ENCODE measurements around the gene PFN1.

PFN1 gene

DNA sequence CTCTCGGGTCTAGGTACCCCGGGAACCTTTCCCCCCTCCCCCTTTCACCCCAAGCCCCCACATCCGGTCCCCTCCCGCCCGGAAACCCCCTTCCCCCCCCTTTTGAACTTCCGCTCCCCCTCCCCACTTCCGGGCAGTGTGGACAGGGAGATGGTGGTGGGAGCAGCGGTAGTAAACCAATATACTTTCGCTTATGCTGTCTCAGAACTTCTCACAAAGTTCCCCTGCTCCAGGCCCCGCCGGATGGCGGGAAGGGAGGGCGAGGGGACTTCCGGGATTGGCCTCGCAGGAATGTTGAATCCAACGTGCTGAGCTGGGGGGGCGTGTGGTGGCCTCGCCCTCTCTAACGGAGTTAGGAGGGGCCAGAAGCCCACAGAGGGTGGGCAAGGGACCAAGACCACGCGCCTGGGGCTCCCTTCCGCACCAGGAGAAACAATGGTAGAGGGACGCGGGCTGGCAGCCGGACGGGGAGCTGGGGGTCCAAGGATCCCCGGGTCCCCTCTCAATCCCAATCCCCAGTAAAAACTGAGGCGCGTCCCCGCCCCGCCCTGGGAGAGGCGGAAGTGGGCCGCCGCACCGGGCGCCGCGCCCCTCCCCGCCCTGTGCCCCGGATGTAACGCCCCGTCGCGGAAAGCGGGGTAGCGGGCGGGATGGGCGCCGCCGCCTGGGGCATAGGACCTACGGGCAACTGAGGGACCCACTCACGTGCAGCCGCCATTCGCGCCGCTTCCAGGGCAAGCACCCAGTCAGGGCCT is 742 bp downstream of the PFN1 start:
- no peak for DNase-seq (ENCODE audit: low read depth)
- H3K4me3 ChIP-seq (ENCODE audit: low read depth, low read length), result peak overlapping the region; percentile 97

- peak overlapping the region; percentile 97 for H3K4me3 ChIP-seq (ENCODE audit: low read depth, low read length)
- DNase-seq (ENCODE audit: low read depth), result no peak
Measured at GRCh38 chr17:4947010-4947410, 1.3 kb downstream of the PFN1 start.

DNA sequence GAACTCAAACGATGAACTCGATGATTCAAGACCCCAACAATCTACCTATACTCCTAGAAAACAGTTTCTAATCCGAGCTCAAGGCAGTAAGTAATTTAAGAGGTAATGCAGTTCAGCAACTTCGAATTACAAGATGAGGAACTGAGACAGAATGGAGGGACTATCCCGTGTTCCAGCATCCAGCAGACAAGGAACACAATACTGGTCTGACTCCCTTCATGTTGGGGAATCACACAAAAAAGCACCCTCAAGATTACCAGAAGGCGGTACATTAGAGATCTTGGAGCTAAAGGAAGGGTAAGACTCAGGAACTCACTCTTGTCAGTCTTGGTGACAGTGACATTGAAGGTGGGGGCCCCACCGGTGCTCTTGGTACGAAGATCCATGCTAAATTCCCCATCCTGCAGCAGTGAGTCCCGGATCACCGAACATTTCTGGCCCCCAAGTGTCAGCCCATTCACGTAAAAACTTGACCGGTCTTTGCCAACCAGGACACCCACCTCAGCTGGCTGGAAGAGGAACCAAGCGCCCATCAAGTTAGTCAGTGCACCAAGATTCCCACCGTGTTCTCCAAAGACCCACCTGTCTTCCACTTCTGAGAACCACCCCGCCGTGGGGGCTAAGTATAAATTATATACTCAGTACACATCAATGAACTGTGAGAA is 1.9 kb downstream of the PFN1 start:
- H3K4me3 ChIP-seq (ENCODE audit: low read depth, low read length), result peak overlapping the region; percentile 97
- no peak for DNase-seq (ENCODE audit: low read depth)

DNA sequence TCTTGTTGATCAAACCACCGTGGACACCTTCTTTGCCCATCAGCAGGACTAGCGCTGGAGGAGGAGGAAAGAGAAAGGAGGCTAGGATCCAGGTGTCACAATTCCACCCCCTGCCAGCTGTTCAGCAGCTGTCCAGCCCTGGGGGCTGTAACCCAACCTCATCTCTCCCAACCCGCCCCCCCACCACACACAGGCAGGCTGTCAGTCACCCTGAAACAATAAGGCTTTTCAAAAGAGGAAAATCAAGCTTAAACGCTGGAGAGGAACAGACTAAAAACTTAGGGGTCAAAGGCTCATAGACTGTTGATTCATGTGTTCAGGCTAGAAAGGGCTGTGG is 2.4 kb downstream of the PFN1 start:
- peak overlapping the region; percentile 97 for H3K4me3 ChIP-seq (ENCODE audit: low read depth, low read length)
- no peak for DNase-seq (ENCODE audit: low read depth)

- DNase-seq (ENCODE audit: low read depth), result peak; percentile 66
- H3K4me3 ChIP-seq (ENCODE audit: low read depth, low read length), result peak overlapping the region; percentile 97
Measured at GRCh38 chr17:4945176-4945943, 3.0 kb downstream of the PFN1 start.

GRCh38 chr17:4944554-4945175 is 3.7 kb downstream of the PFN1 start:
- DNase-seq (ENCODE audit: low read depth), result no peak
- H3K4me3 ChIP-seq (ENCODE audit: low read depth, low read length), result no peak overlapping the region

DNA sequence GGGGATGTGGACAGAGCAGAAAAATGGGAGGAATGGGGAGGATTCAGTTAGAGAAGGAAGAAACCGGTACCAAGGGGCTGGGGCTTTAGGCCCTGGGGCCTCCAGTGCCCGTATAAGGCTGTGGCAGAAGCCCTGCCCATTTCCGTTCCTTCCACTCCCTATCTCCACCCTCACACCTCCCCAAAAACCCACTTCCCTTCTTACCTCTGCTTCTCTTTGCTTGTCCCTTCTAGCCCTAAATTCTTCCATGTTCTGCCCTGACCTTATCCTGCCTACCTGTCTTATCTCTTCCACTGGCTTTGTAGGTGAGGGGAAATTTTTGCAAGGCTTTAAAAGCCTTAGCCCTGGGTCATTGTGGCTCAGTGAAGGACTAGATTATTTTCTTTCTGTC is 4.2 kb downstream of the PFN1 start:
- no peak for DNase-seq (ENCODE audit: low read depth)
- H3K4me3 ChIP-seq (ENCODE audit: low read depth, low read length), result no peak overlapping the region

- no peak overlapping the region for H3K4me3 ChIP-seq (ENCODE audit: low read depth, low read length)
Measured at GRCh38 chr17:4942760-4943508, 5.4 kb downstream of the PFN1 start.

GRCh38 chr17:4941319-4941610 is 7.1 kb downstream of the PFN1 start:
- peak overlapping the region; percentile 91 for H3K4me3 ChIP-seq (ENCODE audit: low read depth, low read length)
- no peak for DNase-seq (ENCODE audit: low read depth)

More at GRCh38 chr17:4942760-4943508, 5.4 kb downstream of the PFN1 start:
- DNase-seq (ENCODE audit: low read depth), result no peak

GRCh38 chr17:4940555-4941318 is 7.6 kb downstream of the PFN1 start:
- no peak for DNase-seq (ENCODE audit: low read depth)

GRCh38 chr17:4939796-4940554 is 8.4 kb downstream of the PFN1 start, which contains the start of the genes RNF167 and SLC25A11:
Gene RNF167, plus strand, starts transcription at chr17:4940268. Its CDS starts 642 bp downstream, at chr17:4940910.
Gene SLC25A11, minus strand, starts transcription at chr17:4940046. Its CDS starts 136 bp downstream, at chr17:4939910.
- DNase-seq (ENCODE audit: low read depth), result peak; percentile 99
- peak within 1 kb of the TSS; percentile 91 for H3K4me3 ChIP-seq (ENCODE audit: low read depth, low read length)

More at GRCh38 chr17:4940555-4941318, 7.6 kb downstream of the PFN1 start:
- H3K4me3 ChIP-seq (ENCODE audit: low read depth, low read length), result peak overlapping the region; percentile 91

GRCh38 chr17:4939546-4939795 is 8.9 kb downstream of the PFN1 start:
- no peak for DNase-seq (ENCODE audit: low read depth)
- peak overlapping the region; percentile 91 for H3K4me3 ChIP-seq (ENCODE audit: low read depth, low read length)

DNA sequence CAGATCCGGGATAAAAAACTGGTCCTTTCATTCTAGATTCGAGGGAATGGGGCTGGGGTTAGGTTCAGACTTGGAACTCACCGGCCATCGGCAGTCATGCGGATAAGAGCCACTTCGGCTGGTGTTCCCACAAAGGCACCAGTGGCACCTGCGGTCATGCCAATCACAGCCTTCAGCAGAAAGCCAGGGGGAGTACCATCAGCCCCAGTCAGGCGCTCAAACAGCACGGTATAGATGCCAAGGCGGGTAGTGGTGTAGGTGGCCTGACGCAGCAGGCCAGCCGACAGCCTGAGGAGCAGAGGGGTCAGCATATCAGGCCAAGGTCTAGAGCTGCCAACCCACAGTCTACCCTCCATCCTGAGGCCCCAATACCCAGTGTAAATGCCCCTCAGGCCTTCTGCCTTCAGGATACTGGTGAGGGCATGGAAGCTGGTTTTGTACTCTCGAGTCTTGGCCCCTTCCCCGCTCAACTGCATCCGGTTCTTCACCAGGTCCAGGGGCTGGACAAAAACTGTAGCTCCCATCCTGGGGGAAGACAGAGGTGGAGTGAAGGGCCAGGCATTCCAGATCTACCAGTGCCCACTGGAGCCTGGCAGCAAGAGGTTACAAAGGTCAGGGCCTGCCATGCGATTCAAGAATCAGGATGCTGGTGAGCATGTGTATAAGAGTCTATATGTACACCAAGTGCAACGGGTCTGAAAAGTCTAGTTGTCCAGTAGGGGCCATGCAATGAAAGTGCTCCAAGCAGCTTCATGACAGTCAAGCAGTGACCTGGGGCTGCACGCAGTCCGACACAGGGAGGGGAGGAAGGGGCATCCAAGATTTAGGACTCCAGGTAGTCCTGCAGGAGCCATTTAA is 9.4 kb downstream of the PFN1 start:
- no peak for DNase-seq (ENCODE audit: low read depth)

GRCh38 chr17:4938069-4938491 is 10.2 kb downstream of the PFN1 start:
- H3K4me3 ChIP-seq (ENCODE audit: low read depth, low read length), result no peak overlapping the region
- no peak for DNase-seq (ENCODE audit: low read depth)

More for the DNA sequence above, 9.4 kb downstream of the PFN1 start:
- H3K4me3 ChIP-seq (ENCODE audit: low read depth, low read length), result peak overlapping the region; percentile 91

DNA sequence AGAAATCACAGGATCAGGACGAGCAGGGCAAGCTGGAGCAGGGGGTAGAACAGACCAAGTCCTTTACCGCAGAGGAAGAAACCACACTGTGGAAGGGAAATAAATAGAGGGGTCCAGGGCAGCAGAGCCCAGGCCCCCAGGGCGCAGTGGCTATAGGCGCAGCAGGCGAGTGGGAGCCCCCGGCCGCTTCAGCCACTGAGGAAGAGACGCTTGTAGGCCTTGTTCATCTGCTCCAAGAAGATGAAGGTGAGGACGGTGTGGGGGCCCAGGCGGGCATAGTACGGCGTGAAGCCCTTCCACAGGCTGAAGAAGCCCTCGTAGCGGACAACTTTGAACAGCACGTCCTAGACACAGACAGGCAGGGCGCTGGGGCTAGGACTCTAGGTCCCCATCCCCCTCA is 10.8 kb downstream of the PFN1 start:
- DNase-seq (ENCODE audit: low read depth), result no peak
- H3K4me3 ChIP-seq (ENCODE audit: low read depth, low read length), result no peak overlapping the region

- H3K4me3 ChIP-seq (ENCODE audit: low read depth, low read length), result no peak overlapping the region
- DNase-seq (ENCODE audit: low read depth), result no peak
Measured at GRCh38 chr17:4936436-4936835, 11.9 kb downstream of the PFN1 start.

- DNase-seq (ENCODE audit: low read depth), result no peak
- H3K4me3 ChIP-seq (ENCODE audit: low read depth, low read length), result no peak overlapping the region
Measured at GRCh38 chr17:4935650-4936049, 12.7 kb downstream of the PFN1 start.
